CD14-positive monocyte (primary cell): Measurements from ENCODE around the gene RPLP2. TPM values are rescaled to one million over a fixed set of nuclear protein-coding genes. Genes with fewer than 3 reads are reported as not detected.

ENCODE experiments used
- DNase-seq, 3 donors: peaks; one replicate each; pipeline ENCODE4 v3.0.0-alpha.2; 2011 to 2022
- H2AFZ ChIP-seq: 2 replicates; pipeline ENCODE4 v1.6.0; 2012; ENCODE audit warnings: mild to moderate bottlenecking, low read depth, low read length, inconsistent platforms; ENCODE audit not compliant: insufficient read depth, poor library complexity, severe bottlenecking
- H3K27ac ChIP-seq, 2 donors: 1 replicate in 1 of 2; 2 replicates in 1 of 2; pipeline ENCODE4 v1.5.1; 2012 to 2013; ENCODE audit warnings: low read length in 2 of 2, control low read depth in 1 of 2, inconsistent platforms in 1 of 2, low read depth in 1 of 2, mild to moderate bottlenecking in 1 of 2
- H3K27me3 ChIP-seq, 2 donors: one replicate each; pipeline versions ENCODE4 v1.6.0 to v1.6.1; 2011 to 2013; ENCODE audit warnings: low read length in 2 of 2; ENCODE audit not compliant: control insufficient read depth in 2 of 2, insufficient read depth in 2 of 2
- H3K36me3 ChIP-seq, 2 donors: replicated peaks in 1 of 2; 1 replicate in 1 of 2; 2 replicates in 1 of 2; pipeline versions ENCODE4 v1.5.1 to v1.6.1; 2012 to 2013; ENCODE audit warnings: low read length in 2 of 2, control low read depth in 1 of 2, inconsistent platforms in 1 of 2, mild to moderate bottlenecking in 1 of 2; ENCODE audit not compliant: insufficient read depth in 2 of 2, control insufficient read depth in 1 of 2
- H3K4me1 ChIP-seq, 2 donors: 1 replicate in 1 of 2; 2 replicates in 1 of 2; pipeline versions ENCODE4 v1.5.1 to v1.6.1; 2012 to 2013; ENCODE audit warnings: low read length in 2 of 2, control low read depth in 1 of 2, inconsistent platforms in 1 of 2, mild to moderate bottlenecking in 1 of 2, moderate library complexity in 1 of 2; ENCODE audit not compliant: insufficient read depth in 2 of 2, control insufficient read depth in 1 of 2
- H3K4me2 ChIP-seq: replicated peaks from 2 replicates; pipeline ENCODE3; 2012; ENCODE audit warnings: low read length, moderate library complexity, mild to moderate bottlenecking; ENCODE audit not compliant: poor library complexity, severe bottlenecking; ENCODE audit errors: extremely low read depth
- H3K4me3 ChIP-seq, 3 experiments: fragments of 200-600 bp in 1 of 3; sonication (generic) in 1 of 3; replicated peaks in 1 of 3; 1 replicate in 2 of 3; 2 replicates in 1 of 3; pipeline ENCODE4 v1.5.1; 2011 to 2013; ENCODE audit warnings: low read length in 3 of 3, mild to moderate bottlenecking in 3 of 3, control low read depth in 2 of 3, low read depth in 2 of 3, inconsistent platforms in 1 of 3, moderate library complexity in 1 of 3
- H3K79me2 ChIP-seq: 2 replicates; pipeline ENCODE4 v1.6.0; 2012; ENCODE audit warnings: mild to moderate bottlenecking, control low read depth, inconsistent platforms, low read length, moderate library complexity; ENCODE audit not compliant: insufficient read depth
- H3K9ac ChIP-seq: 2 replicates; pipeline ENCODE4 v1.6.0; 2017; ENCODE audit warnings: low read length, mild to moderate bottlenecking; ENCODE audit not compliant: insufficient read depth, poor library complexity, severe bottlenecking
- H3K9me3 ChIP-seq, 2 donors: replicated peaks in 1 of 2; 1 replicate in 1 of 2; 2 replicates in 1 of 2; pipeline versions ENCODE4 v1.5.1 to v1.6.1; 2012 to 2013; ENCODE audit warnings: low read length in 2 of 2, control low read depth in 1 of 2; ENCODE audit not compliant: control insufficient read depth in 1 of 2, insufficient read depth in 1 of 2
- H4K20me1 ChIP-seq: 2 replicates; pipeline ENCODE4 v1.6.0; 2012; ENCODE audit warnings: mild to moderate bottlenecking, low read length, control low read depth, moderate library complexity; ENCODE audit not compliant: insufficient read depth
- H3K27ac Mint-ChIP-seq, 7 donors: one replicate each; pipeline ENCODE4 v1.8.0; 2020; ENCODE audit warnings: mild to moderate bottlenecking in 7 of 7, mixed read lengths in 7 of 7, moderate library complexity in 6 of 7, inconsistent platforms in 2 of 7
- H3K27me3 Mint-ChIP-seq, 3 donors: one replicate each; pipeline ENCODE4 v1.8.0; 2021 to 2022; ENCODE audit warnings: low read depth in 3 of 3, mild to moderate bottlenecking in 3 of 3, mixed read lengths in 3 of 3, moderate library complexity in 3 of 3, inconsistent platforms in 1 of 3
- H3K36me3 Mint-ChIP-seq, 2 donors: one replicate each; pipeline ENCODE4 v1.8.0; 2020; ENCODE audit warnings: mixed read lengths in 2 of 2, inconsistent platforms in 1 of 2, mild to moderate bottlenecking in 1 of 2
- H3K4me1 Mint-ChIP-seq: one replicate; pipeline ENCODE4 v1.8.0; 2020; ENCODE audit warnings: mild to moderate bottlenecking, mixed read lengths
- H3K4me3 Mint-ChIP-seq, 2 donors: one replicate each; pipeline ENCODE4 v1.8.0; 2020; ENCODE audit warnings: mild to moderate bottlenecking in 2 of 2, mixed read lengths in 2 of 2, moderate library complexity in 1 of 2
- H3K9me3 Mint-ChIP-seq, 7 donors: one replicate each; pipeline ENCODE4 v1.8.0; 2020 to 2022; ENCODE audit warnings: mixed read lengths in 7 of 7, mild to moderate bottlenecking in 6 of 7, moderate library complexity in 6 of 7, inconsistent platforms in 2 of 7
- CTCF ChIP-seq: fragments of 200-600 bp; IDR thresholded peaks from one replicate; pipeline ENCODE4 v1.8.0; 2022; ENCODE audit warnings: antibody characterized with exemption, mild to moderate bottlenecking
- WGBS: methylation state at CpG from one replicate; pipeline ENCODE4 v1.1.5; 2013; ENCODE audit warnings: missing lambda C conversion rate; ENCODE audit not compliant: insufficient coverage; 5-methylcytosine and 5-hydroxymethylcytosine counted together
- intact Hi-C, 2 donors: fragments of 100-400 bp; cut with micrococcal nuclease; formaldehyde crosslinking; loops; one replicate each; pipeline versions ENCODE4 v1.15.0 to v1.15.1; 2023
- polyA plus RNA-seq, 3 donors: library from polyadenylated mRNA; depleted of rRNA in 1 of 3; unstranded in 2 of 3; stranded (reverse) in 1 of 3; fragments of 300-500 nt in 2 of 3; fragments of >200 nt in 1 of 3; fragmentation: Illumina TruSeq in 2 of 3; gene quantifications; 1 replicate in 2 of 3; 2 replicates in 1 of 3; pipeline ENCODE4 v1.2.3, GENCODE V29; 2012 to 2021

RPLP2 gene
- polyA plus RNA-seq, 3 donors = 879 to 1,191 (median 990) TPM

GRCh38 chr11:800473-800872 is 9.3 kb upstream of the RPLP2 start:
- Mint-ChIP-seq H3K9me3 (peaks cover 0 to 3% (median 0%) of the 10 kb centered on the region in 7 donors), H3K36me3 (peaks cover 3 to 22% of the 10 kb centered on the region in 2 donors), H3K4me3 (no peak overlapping the region), H3K27me3 (peaks cover 0 to 5% (median 2%) of the 10 kb centered on the region in 3 donors), H3K4me1 (peaks cover 28% of the 10 kb centered on the region), H3K27ac (no peak overlapping the region)
- Histone ChIP-seq H3K4me2 (no peak overlapping the region), H3K9ac (no peak overlapping the region), H2AFZ (no peak overlapping the region), H3K27me3 (no peaks in the 10 kb centered on the region), H4K20me1 (peaks cover 11% of the 10 kb centered on the region), H3K4me3 (no peak overlapping the region), H3K9me3 (no peaks in the 10 kb centered on the region), H3K79me2 (peaks cover 15% of the 10 kb centered on the region), H3K4me1 (peaks cover 38 to 45% of the 10 kb centered on the region in 2 donors), H3K36me3 (peaks cover 14 to 15% of the 10 kb centered on the region in 2 donors), H3K27ac (no peak overlapping the region)
- WGBS = 97% methylated on average over 22 of the region's 30 CpGs
- intact Hi-C loops = no loop called here
- DNase-seq = no peak
- no peak for TF ChIP-seq CTCF

GRCh38 chr11:801097-801780 is 8.5 kb upstream of the RPLP2 start:
- peaks cover 0 to 3% (median 0%) of the 10 kb centered on the region in 7 donors for H3K9me3 Mint-ChIP-seq
- peaks cover 11% of the 10 kb centered on the region for H4K20me1 ChIP-seq
- H3K4me2 ChIP-seq = no peak overlapping the region
- TF ChIP-seq CTCF = no peak
- H3K9me3 ChIP-seq = no peaks in the 10 kb centered on the region
- H3K27me3 Mint-ChIP-seq = peaks cover 0 to 5% (median 2%) of the 10 kb centered on the region in 3 donors
- no peak overlapping the region for H2AFZ ChIP-seq
- no peak overlapping the region for H3K4me3 Mint-ChIP-seq
- peaks cover 14 to 15% of the 10 kb centered on the region in 2 donors for H3K36me3 ChIP-seq
- no peak overlapping the region for H3K4me3 ChIP-seq
- H3K4me1 ChIP-seq = peaks cover 34 to 42% of the 10 kb centered on the region in 2 donors
- H3K9ac ChIP-seq = no peak overlapping the region
- WGBS = 93% methylated on average over 17 of the region's 20 CpGs
- peak overlapping the region in 1 of 7 donors; percentile 46 for H3K27ac Mint-ChIP-seq
- peaks cover 27% of the 10 kb centered on the region for H3K4me1 Mint-ChIP-seq
- intact Hi-C loops = no loop called here
- H3K79me2 ChIP-seq = peaks cover 15% of the 10 kb centered on the region
- no peak overlapping the region for H3K27ac ChIP-seq
- no peak for DNase-seq
- H3K36me3 Mint-ChIP-seq = peaks cover 3 to 22% of the 10 kb centered on the region in 2 donors
- no peaks in the 10 kb centered on the region for H3K27me3 ChIP-seq
